ENCODE results near the gene APEH. TPM values are rescaled to one million over a fixed set of nuclear protein-coding genes. Genes with fewer than 3 reads are reported as not detected.
A peak's percentile ranks its signal among the peaks of the same experiment; 100 is the strongest.

The APEH gene
- total and polyA plus RNA-seq, 2 of the 13 experiments (the other 11 are each of a cell fraction or from before 2014, with no cell fraction given) = 116 to 130 TPM

GRCh38 chr3:49673121-49673714 lies 933 bp upstream of the APEH start (continued):
- TF ChIP-seq, protein P1, sequence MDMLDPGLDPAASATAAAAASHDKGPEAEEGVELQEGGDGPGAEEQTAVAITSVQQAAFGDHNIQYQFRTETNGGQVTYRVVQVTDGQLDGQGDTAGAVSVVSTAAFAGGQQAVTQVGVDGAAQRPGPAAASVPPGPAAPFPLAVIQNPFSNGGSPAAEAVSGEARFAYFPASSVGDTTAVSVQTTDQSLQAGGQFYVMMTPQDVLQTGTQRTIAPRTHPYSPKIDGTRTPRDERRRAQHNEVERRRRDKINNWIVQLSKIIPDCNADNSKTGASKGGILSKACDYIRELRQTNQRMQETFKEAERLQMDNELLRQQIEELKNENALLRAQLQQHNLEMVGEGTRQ (IDR thresholded peaks at IDR 0.05; ENCODE audit: low read depth, low read length) = no peak
- TF ChIP-seq, protein P1 (CRISPR knock-in tag; IDR thresholded peaks at IDR 0.05; ENCODE audit: borderline replicate concordance) = 0 out of 2 replicates have a peak, but pooled peaks have one; percentile 6
- TF ChIP-seq KLF12 (CRISPR knock-in tag; IDR thresholded peaks at IDR 0.05; ENCODE audit: borderline replicate concordance) = 0 out of 2 replicates have a peak, but pooled peaks have one; percentile 8
- TF ChIP-seq IKZF1 (IDR thresholded peaks at IDR 0.05) = no peak
- peak; percentile 26; the same call in 1 of the 2 replicates for TF ChIP-seq HMGXB3 (CRISPR knock-in tag; IDR thresholded peaks at IDR 0.05; ENCODE audit: borderline replicate concordance)
- TF ChIP-seq NFKB2 (CRISPR knock-in tag; IDR thresholded peaks at IDR 0.05; ENCODE audit: borderline replicate concordance) = 0 out of 2 replicates have a peak, but pooled peaks have one; percentile 38
- no peak for TF ChIP-seq NFIB (CRISPR knock-in tag; IDR thresholded peaks at IDR 0.05; ENCODE audit: borderline replicate concordance)
- TF ChIP-seq ZFP41 (CRISPR knock-in tag; IDR thresholded peaks at IDR 0.05; ENCODE audit: borderline replicate concordance) = peak; percentile 68; the same call in 1 of the 2 replicates
- TF ChIP-seq ZNF24 (IDR thresholded peaks at IDR 0.05) = no peak
- TF ChIP-seq RXRB (CRISPR knock-in tag; IDR thresholded peaks at IDR 0.05; ENCODE audit: borderline replicate concordance) = no peak
- no peak for TF ChIP-seq ZBTB8A (CRISPR knock-in tag; IDR thresholded peaks at IDR 0.05; ENCODE audit: borderline replicate concordance, low read depth)
- TF ChIP-seq TOE1 (CRISPR knock-in tag; IDR thresholded peaks at IDR 0.05) = peak; percentile 24; the same call in 1 of the 2 replicates
- TF ChIP-seq SAFB2 (CRISPR knock-in tag; IDR thresholded peaks at IDR 0.05; ENCODE audit: borderline replicate concordance, low read depth) = 0 out of 2 replicates have a peak, but pooled peaks have one; percentile 20
- peak; percentile 58; the same call in 1 of the 2 replicates for TF ChIP-seq POLR2G (IDR thresholded peaks at IDR 0.05; ENCODE audit: low read depth, low read length)
- 0 out of 2 replicates have a peak, but pooled peaks have one; percentile 37 for TF ChIP-seq REPIN1 (CRISPR knock-in tag; IDR thresholded peaks at IDR 0.05; ENCODE audit: borderline replicate concordance, low read depth)
- no peak for TF ChIP-seq ZNF512 (CRISPR knock-in tag; IDR thresholded peaks at IDR 0.05)
- peak in 1 of 2 experiments; percentile 79; a peak in 1 of 4 replicates for TF ChIP-seq POLR2A (IDR thresholded peaks at IDR 0.05; ENCODE audit: insufficient read depth in 1 of 2, low read depth in 2 of 2, low read length in 2 of 2)
- 0 out of 2 replicates have a peak, but pooled peaks have one; percentile 66 for TF ChIP-seq ZBTB42 (CRISPR knock-in tag; IDR thresholded peaks at IDR 0.05)
- TF ChIP-seq NCOA1 (CRISPR knock-in tag; IDR thresholded peaks at IDR 0.05) = 0 out of 2 replicates have a peak, but pooled peaks have one; percentile 32
- no peak for TF ChIP-seq MYPOP (CRISPR knock-in tag; IDR thresholded peaks at IDR 0.05)
- TF ChIP-seq HDAC2 (CRISPR knock-in tag; IDR thresholded peaks at IDR 0.05) = 0 out of 2 replicates have a peak, but pooled peaks have one; percentile 16
